Uterus (tissue), 2 donors: ENCODE measurements around the gene DEPDC5.

ENCODE experiments used
- CTCF ChIP-seq, 4 experiments: fragments of 200-600 bp in 2 of 4; fragments of 450-650 bp in 2 of 4; sonication (generic) in 2 of 4; IDR thresholded peaks; one replicate each; pipeline ENCODE4 v1.5.1; 2016 to 2019; ENCODE audit warnings: antibody characterized with exemption in 4 of 4, mild to moderate bottlenecking in 2 of 4, moderate library complexity in 1 of 4
- POLR2A ChIP-seq, 2 donors: fragments of 450-650 bp; IDR thresholded peaks; one replicate each; pipeline ENCODE4 v1.6.1; 2016; ENCODE audit warnings: antibody characterized with exemption in 2 of 2, mild to moderate bottlenecking in 1 of 2, moderate library complexity in 1 of 2

- no peak for TF ChIP-seq CTCF (IDR thresholded peaks at IDR 0.05)
- TF ChIP-seq POLR2A (IDR thresholded peaks at IDR 0.05) = no peak
Measured at GRCh38 chr22:31909977-31910376, 156.2 kb downstream of the DEPDC5 start.
